Suprapubic skin (tissue), 4 donors: Measurements from ENCODE around the gene PKN1.

Experiments
- EP300 ChIP-seq: sonication (generic); formaldehyde crosslinking; IDR thresholded peaks from one replicate; pipeline ENCODE4 v1.6.1; 2017; ENCODE audit warnings: antibody characterized with exemption
- POLR2A ChIP-seq, 2 donors: fragments of 450-650 bp; IDR thresholded peaks; one replicate each; pipeline ENCODE4 v1.6.1; 2017; ENCODE audit warnings: antibody characterized with exemption in 2 of 2, mild to moderate bottlenecking in 2 of 2, moderate library complexity in 2 of 2
- POLR2AphosphoS5 ChIP-seq, 3 donors: sonication (generic); formaldehyde crosslinking; IDR thresholded peaks; one replicate each; pipeline ENCODE4 v1.6.1; 2017; ENCODE audit warnings: antibody characterized with exemption in 3 of 3
- TF ChIP-seq, protein P1 (sequence below), 2 donors: fragments of 200-600 bp in 1 of 2; fragments of 450-650 bp in 1 of 2; sonication (generic) in 1 of 2; IDR thresholded peaks; one replicate each; pipeline ENCODE4 v1.5.1; 2016 to 2019; ENCODE audit warnings: antibody characterized with exemption in 2 of 2, mild to moderate bottlenecking in 1 of 2, moderate library complexity in 1 of 2

DNA sequence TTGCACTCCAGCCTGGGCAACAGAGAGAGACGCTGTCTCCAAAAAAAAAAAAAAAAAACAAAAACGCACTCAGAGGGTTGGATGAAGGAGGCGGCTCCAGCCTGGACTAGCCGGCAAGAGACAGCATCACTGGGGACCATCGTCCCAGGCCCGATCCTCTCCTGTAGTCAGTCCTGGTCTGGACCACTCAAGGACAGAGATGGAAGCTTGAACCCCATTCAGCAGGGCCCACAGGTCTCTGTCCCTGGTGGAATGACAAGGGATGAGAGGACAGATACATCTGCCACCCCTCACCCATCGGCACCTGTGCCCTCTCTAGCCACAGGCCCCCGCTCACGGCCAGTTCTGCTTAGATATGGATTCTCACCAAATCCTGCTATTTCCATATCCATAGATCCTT is 37.8 kb upstream of the PKN1 start:
- TF ChIP-seq, protein P1, sequence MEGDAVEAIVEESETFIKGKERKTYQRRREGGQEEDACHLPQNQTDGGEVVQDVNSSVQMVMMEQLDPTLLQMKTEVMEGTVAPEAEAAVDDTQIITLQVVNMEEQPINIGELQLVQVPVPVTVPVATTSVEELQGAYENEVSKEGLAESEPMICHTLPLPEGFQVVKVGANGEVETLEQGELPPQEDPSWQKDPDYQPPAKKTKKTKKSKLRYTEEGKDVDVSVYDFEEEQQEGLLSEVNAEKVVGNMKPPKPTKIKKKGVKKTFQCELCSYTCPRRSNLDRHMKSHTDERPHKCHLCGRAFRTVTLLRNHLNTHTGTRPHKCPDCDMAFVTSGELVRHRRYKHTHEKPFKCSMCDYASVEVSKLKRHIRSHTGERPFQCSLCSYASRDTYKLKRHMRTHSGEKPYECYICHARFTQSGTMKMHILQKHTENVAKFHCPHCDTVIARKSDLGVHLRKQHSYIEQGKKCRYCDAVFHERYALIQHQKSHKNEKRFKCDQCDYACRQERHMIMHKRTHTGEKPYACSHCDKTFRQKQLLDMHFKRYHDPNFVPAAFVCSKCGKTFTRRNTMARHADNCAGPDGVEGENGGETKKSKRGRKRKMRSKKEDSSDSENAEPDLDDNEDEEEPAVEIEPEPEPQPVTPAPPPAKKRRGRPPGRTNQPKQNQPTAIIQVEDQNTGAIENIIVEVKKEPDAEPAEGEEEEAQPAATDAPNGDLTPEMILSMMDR (IDR thresholded peaks at IDR 0.05) = no peak
- TF ChIP-seq POLR2AphosphoS5 (IDR thresholded peaks at IDR 0.05) = no peak
- no peak for TF ChIP-seq POLR2A (IDR thresholded peaks at IDR 0.05)
- no peak for TF ChIP-seq EP300
